Pancreas (tissue), 10 donors: ENCODE data around the gene UCP3. TPM values are rescaled to one million over a fixed set of nuclear protein-coding genes. Genes with fewer than 3 reads are reported as not detected.

ENCODE experiments used
- ATAC-seq, 4 donors: fragments of 200-7000 bp; cut with Tn5 transposase; one replicate each; pipeline versions ENCODE4 v1.8.0 to v1.9.1; 2020; ENCODE audit warnings: mild to moderate bottlenecking in 4 of 4, moderate library complexity in 4 of 4
- DNase-seq, 6 donors: peaks; one replicate each; pipeline ENCODE4 v3.0.0-alpha.2; 2020
- FAIRE-seq: peaks from 2 replicates; lab custom pipeline; 2012; peaks lifted over from hg19 to GRCh38; lab: Jason Lieb, UNC
- H3K27ac ChIP-seq, 4 donors: fragments of 200-600 bp; sonication (generic); 1 replicate in 3 of 4; 2 replicates in 1 of 4; pipeline versions ENCODE4 v1.5.0 to v1.8.0; 2020
- H3K27me3 ChIP-seq, 4 donors: fragments of 200-600 bp; one replicate each; pipeline ENCODE4 v1.8.0; 2021
- H3K36me3 ChIP-seq, 3 donors: fragments of 200-600 bp; sonication (generic) in 1 of 3; one replicate each; pipeline versions ENCODE4 v1.5.0 to v1.8.0; 2020 to 2021
- H3K4me1 ChIP-seq, 3 donors: fragments of 200-600 bp; one replicate each; pipeline ENCODE4 v1.8.0; 2021
- H3K4me3 ChIP-seq, 4 donors: fragments of 200-600 bp; sonication (generic) in 2 of 4; one replicate each; pipeline versions ENCODE4 v1.5.0 to v1.8.0; 2020 to 2021
- H3K9me3 ChIP-seq, 4 donors: fragments of 200-600 bp; one replicate each; pipeline ENCODE4 v1.8.0; 2021
- WGBS, 2 donors: extraction: QIAGEN DNeasy Blood & Tissue Kit; methylation state at CpG; one replicate each; pipeline ENCODE4 v1.1.7; 2013; 5-methylcytosine and 5-hydroxymethylcytosine counted together
- intact Hi-C, 3 donors: fragments of 100-400 bp; cut with DNase I; formaldehyde crosslinking; loops; one replicate each; pipeline versions ENCODE4 v1.11.1 to v1.14.2; 2022
- polyA plus RNA-seq, 2 donors: library from polyadenylated mRNA; stranded (reverse); fragments of 200-250 nt; gene quantifications; one replicate each; pipeline ENCODE4 v1.2.3, GENCODE V29; 2013
- total RNA-seq, 6 donors: library from RNA; stranded (reverse); fragmentation: NEBNext Ultra II Directional in 4 of 6; extraction: Animal tissue kit (Norgen Biotek cat#: 25700) in 4 of 6; gene quantifications; one replicate each; pipeline versions ENCODE4 v1.2.1 to v1.2.4, GENCODE V29; 2021 to 2023
- TF ChIP-seq, protein P1 (sequence below), 4 donors: fragments of 200-600 bp; sonication (generic) in 3 of 4; IDR thresholded peaks; one replicate each; pipeline versions ENCODE4 v1.5.0 to v1.8.0; 2021; ENCODE audit warnings: antibody characterized with exemption in 4 of 4
- donor health status: healthy with polysubstance abuse.
- donor health status: DM: no; HTN: no; CAD: no; lungs with moderate emphysema.
- donor health status: DM: no; HTN: no; CAD: no.
- donor health status: control.
- donor health status: control.
- donor health status: Bipolar disorder and iron deficiency.
- donor health status: DM: yes; HTN: yes; CAD: no.
- donor health status: DM: no; HTN: no; CAD: no.
- donor health status: DM: no; HTN: no; CAD: no.
- donor health status: DM: yes; HTN: yes; CAD: no.

Gene UCP3
- total and polyA plus RNA-seq, 8 donors = 0.32 to 2.0 (median 0.87) TPM

DNA sequence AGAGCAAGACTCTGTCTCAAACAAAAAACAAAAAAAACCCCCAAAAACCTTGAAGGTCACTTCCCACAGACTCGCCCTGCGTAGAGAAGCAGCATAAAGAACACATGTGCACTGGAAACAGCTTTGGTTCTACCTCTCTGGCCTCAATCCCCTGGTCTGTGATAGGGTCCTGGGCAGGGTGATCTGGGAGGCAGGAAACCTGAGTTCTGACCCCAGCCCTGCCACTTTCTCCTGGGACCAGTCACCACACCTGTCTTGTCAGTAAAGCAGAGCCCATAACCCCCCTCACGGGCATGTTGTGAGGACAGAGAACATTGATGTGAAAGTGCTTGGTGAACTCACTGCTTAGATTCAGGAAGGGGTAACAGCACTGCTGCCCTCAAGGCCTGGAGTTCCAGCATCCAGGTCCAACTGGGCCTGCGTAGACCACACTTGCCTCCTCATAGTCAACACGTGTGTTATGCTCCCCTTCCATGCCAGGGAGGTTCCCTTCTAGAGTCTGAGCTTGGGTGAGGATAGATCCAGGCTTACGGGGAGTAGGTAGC, 37.6 kb downstream of the UCP3 start:
- 83 to 96% methylated on average over 6 of the region's 6 CpGs for WGBS, 2 donors
- ATAC-seq = no peak
- TF ChIP-seq, protein P1, sequence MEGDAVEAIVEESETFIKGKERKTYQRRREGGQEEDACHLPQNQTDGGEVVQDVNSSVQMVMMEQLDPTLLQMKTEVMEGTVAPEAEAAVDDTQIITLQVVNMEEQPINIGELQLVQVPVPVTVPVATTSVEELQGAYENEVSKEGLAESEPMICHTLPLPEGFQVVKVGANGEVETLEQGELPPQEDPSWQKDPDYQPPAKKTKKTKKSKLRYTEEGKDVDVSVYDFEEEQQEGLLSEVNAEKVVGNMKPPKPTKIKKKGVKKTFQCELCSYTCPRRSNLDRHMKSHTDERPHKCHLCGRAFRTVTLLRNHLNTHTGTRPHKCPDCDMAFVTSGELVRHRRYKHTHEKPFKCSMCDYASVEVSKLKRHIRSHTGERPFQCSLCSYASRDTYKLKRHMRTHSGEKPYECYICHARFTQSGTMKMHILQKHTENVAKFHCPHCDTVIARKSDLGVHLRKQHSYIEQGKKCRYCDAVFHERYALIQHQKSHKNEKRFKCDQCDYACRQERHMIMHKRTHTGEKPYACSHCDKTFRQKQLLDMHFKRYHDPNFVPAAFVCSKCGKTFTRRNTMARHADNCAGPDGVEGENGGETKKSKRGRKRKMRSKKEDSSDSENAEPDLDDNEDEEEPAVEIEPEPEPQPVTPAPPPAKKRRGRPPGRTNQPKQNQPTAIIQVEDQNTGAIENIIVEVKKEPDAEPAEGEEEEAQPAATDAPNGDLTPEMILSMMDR (IDR thresholded peaks at IDR 0.05) = no peak

DNA sequence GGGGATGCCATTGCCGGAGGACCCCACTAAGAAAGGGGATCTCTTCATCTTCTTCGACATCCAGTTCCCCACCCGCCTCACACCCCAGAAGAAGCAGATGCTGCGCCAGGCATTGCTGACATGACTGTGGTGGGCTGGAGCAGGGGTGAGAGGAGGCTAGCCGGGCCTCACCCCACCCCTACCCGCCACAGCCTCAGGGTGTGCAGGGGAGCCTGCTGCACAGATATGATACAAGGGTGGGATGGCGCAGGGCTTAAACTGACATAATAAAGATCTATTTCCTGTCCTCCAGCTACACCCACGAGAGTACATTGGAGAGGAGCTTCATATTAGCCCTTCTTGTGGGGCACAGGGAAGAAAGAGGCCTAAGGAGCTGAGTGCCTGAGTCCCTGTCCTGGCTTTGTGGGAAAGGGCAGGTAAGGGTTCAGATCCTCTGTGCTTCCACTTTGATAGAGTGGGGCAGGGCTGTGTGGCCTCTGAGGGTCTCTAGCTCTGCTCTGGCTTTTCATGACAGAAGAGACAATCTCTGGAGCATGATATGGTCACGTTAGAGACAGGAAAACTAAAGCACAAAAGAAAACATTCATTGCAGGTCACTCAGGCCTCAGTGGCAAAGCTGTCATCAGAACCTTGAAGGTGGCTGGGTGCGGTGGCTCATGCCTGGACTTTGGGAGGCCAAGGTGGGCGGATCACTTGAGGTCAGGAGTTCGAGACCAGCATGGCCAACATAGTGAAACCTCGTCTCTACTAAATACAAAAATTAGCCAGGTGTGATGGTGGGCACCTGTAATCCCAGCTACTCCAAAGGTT, 38.7 kb downstream of the UCP3 start:
- TF ChIP-seq, protein P1 (IDR thresholded peaks at IDR 0.05) = no peak
- intact Hi-C loops = loop anchor here in 1 of 3 donors (10.0 kb wide), 1 partner anchor 105 kb away; no protein-coding TSS in a partner anchor
- DNase-seq (peak in 1 of 6 donors; percentile 43), ATAC-seq (no peak), FAIRE-seq (no peak)
- Histone ChIP-seq H3K4me3 (no peak overlapping the region), H3K27me3 (no peaks in the 10 kb centered on the region), H3K36me3 (no peaks in the 10 kb centered on the region), H3K27ac (no peak overlapping the region), H3K9me3 (no peaks in the 10 kb centered on the region), H3K4me1 (no peaks in the 10 kb centered on the region)
- WGBS, 2 donors = 79 to 91% methylated on average over 13 of the region's 13 CpGs

More for the DNA sequence above, 37.6 kb downstream of the UCP3 start:
- no peak for FAIRE-seq
- no peaks in the 10 kb centered on the region for H3K27me3 ChIP-seq
- H3K36me3 ChIP-seq = no peaks in the 10 kb centered on the region
- H3K27ac ChIP-seq = no peak overlapping the region
- H3K4me1 ChIP-seq = no peaks in the 10 kb centered on the region
- no peak overlapping the region for H3K4me3 ChIP-seq
- DNase-seq = peak in 1 of 6 donors; percentile 20
- no peaks in the 10 kb centered on the region for H3K9me3 ChIP-seq
- intact Hi-C loops = no loop called here

DNA sequence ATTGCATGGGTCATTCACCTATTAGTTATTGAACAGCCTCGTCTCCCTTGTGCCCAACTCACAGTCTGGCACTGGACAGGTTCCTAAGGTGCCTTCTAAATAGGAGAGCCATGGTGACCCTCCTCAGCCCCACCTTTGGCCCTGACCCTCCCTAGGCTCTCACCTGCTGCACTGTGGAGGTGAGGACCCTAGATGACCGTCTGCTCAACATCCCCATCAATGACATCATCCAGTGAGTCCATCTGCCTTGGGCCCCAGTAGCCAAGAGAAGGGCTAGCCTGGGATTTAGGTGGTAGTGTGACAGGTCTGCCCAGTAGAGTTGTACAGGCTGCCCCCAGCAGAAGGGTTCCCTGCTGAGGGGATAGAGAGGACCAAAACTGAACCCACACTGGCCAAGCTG, 39.8 kb downstream of the UCP3 start:
- DNase-seq = no peak
- TF ChIP-seq, protein P1 (IDR thresholded peaks at IDR 0.05) = no peak
- Histone ChIP-seq H3K4me3 (no peak overlapping the region), H3K27me3 (no peaks in the 10 kb centered on the region), H3K9me3 (no peaks in the 10 kb centered on the region), H3K36me3 (no peaks in the 10 kb centered on the region), H3K4me1 (no peaks in the 10 kb centered on the region), H3K27ac (no peak overlapping the region)
- WGBS, 2 donors = 68 to 73% methylated on average over 2 of the region's 2 CpGs
- FAIRE-seq = no peak
- ATAC-seq = no peak
- intact Hi-C loops = loop anchor here in 1 of 3 donors (10.0 kb wide), 1 partner anchor 106 kb away; no protein-coding TSS in a partner anchor

DNA sequence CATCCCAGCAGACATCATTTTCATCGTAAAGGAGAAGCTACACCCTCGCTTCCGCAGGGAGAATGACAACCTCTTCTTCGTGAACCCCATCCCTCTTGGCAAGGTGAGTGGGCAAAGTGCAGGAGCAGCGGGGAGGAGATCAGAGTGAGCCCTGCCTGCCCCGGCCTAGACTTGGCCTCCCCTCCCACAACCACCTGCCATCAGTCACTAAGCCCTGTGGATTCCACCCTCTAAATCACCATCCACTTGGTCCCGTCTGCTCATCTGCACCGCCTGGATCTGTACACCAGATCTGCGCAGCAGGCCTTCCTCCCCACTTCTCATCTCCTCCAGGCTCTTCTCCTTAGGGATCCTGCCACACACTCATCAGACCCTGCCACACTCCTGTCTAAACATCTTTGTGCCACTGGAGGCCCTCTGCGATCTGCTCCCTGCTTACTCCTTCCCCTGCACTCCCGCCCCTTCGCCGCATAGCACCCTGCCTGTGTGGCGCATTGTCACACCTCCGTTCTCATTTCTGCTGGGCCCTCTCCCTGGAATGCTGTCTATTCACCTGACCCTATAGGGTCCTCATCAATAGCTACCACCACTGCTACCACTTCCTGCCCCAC, 40.4 kb downstream of the UCP3 start:
- Histone ChIP-seq H3K9me3 (no peaks in the 10 kb centered on the region), H3K27me3 (no peaks in the 10 kb centered on the region), H3K4me1 (no peaks in the 10 kb centered on the region), H3K4me3 (no peak overlapping the region), H3K27ac (no peak overlapping the region), H3K36me3 (no peaks in the 10 kb centered on the region)
- TF ChIP-seq, protein P1 (IDR thresholded peaks at IDR 0.05) = no peak
- no peak for ATAC-seq
- WGBS, 2 donors = 86 to 94% methylated on average over 15 of the region's 15 CpGs
- no peak for FAIRE-seq
- no peak for DNase-seq
- intact Hi-C loops = loop anchor here in 1 of 3 donors (10.0 kb wide), 1 partner anchor 106 kb away; no protein-coding TSS in a partner anchor
